NK-92 (cell line): ENCODE results near the gene SNPH.
"Not testable (repeated sequence)": the region's sequence is repeated elsewhere in the genome, so short reads cannot be mapped to it uniquely, and the experiment has no call there.

Experiments
- DNase-seq: peaks from one replicate; lab custom pipeline; 2025; ENCODE audit not compliant: unreplicated experiment; lab: John Stamatoyannopoulos, UW

The SNPH gene, protein sequence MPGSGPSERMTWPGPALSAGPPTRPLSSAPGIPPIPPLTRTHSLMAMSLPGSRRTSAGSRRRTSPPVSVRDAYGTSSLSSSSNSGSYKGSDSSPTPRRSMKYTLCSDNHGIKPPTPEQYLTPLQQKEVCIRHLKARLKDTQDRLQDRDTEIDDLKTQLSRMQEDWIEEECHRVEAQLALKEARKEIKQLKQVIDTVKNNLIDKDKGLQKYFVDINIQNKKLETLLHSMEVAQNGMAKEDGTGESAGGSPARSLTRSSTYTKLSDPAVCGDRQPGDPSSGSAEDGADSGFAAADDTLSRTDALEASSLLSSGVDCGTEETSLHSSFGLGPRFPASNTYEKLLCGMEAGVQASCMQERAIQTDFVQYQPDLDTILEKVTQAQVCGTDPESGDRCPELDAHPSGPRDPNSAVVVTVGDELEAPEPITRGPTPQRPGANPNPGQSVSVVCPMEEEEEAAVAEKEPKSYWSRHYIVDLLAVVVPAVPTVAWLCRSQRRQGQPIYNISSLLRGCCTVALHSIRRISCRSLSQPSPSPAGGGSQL

DNA sequence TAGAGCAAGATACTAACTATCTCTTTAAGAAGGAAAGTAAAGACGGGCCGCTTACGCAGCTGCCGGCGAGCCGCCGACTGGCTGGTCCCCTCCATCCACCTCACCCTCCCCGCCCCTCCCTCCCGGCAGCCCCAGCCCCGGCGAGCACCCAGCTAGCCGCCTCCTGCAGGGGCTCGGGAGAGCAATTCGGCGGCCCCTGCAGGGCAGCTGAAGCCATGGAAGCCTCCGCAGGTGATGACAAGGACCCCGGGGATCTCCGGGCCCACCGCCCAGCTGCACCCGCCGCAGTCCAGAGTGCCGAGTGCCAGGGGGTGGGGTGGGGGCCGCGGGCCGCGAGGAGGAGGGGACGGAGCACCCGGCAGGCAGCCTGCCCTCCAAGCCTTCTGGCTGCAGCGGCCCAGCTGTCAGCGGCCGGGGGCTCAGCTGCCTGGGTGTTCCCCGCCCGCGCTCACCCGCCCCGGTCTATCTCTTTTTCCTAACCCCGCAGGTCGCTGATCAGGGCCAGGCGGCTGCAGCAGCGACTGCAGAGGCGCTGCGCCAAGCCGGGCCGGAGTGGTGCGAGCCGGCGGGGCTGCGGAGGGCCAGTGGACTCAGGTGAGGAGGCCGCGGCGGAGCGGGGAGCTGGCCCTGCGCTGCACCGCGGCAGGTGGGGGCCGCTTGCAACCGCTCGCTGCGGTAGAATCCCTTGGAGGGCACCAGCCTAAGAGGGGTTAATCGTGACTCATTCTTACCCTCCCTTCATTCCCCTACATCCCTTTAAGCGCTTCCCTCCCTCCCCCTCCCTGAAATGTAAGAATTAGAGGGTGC is at the start of gene SNPH:
SNPH (plus strand) TSS at position 128 of the 807 bp plus-strand sequence. CDS start 29,946 bp downstream, outside the sequence.
- no peak for DNase-seq

DNA sequence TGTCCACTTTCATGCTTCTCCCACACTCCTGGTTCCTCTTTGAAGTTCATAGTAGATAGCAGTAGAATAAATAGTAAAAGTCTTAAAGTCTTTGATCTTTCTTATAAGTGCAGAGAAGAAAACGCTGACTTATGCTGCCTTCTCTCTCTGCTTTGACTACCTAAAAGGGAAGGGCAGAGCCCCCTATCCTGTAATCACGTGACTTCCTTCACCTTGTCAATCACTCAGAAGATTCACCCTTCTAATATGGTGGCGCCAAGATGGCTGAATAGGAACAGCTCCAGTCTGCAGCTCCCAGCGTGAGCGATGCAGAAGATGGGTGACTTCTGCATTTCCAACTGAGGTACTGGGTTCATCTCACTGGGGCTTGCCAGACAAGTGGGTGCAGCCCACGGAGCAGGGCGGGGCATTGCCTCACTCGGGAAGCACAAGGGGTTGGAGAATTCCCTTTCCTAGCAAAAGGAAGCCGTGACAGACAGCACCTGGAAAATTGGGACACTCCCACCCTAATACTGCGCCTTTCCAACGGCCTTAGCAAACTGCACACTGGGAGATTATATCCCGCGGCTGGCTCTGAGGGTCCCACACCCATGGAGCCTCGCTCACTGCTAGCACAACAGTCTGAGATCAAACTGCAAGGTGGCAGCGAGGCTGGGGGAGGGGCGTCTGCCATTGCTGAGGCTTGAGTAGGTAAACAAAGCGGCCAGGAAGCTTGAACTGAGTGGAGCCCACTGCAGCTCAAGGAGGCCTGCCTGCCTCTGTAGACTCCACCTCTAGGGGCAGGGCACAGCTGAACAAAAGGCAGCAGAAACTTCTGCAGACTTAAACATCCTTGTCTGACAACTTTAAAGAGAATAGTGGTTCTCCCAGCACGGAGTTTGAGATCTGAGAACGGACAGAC is 49.3 kb upstream of the SNPH start:
- DNase-seq, result not testable (repeated sequence)

DNA sequence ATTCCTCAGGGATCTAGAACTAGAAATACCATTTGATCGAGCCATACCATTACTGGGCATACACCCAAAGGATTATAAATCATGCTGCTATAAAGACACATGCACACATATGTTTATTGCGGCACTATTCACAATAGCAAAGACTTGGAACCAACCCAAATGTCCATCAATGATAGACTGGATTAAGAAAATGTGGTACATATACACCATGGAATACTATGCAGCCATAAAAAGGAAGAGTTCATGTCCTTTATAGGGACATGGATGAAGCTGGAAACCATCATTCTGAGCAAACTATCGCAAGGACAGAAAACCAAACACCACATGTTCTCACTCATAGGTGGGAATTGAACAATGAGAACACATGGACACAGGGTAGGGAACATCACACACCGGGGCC is 43.3 kb upstream of the SNPH start:
- not testable (repeated sequence) for DNase-seq

DNA sequence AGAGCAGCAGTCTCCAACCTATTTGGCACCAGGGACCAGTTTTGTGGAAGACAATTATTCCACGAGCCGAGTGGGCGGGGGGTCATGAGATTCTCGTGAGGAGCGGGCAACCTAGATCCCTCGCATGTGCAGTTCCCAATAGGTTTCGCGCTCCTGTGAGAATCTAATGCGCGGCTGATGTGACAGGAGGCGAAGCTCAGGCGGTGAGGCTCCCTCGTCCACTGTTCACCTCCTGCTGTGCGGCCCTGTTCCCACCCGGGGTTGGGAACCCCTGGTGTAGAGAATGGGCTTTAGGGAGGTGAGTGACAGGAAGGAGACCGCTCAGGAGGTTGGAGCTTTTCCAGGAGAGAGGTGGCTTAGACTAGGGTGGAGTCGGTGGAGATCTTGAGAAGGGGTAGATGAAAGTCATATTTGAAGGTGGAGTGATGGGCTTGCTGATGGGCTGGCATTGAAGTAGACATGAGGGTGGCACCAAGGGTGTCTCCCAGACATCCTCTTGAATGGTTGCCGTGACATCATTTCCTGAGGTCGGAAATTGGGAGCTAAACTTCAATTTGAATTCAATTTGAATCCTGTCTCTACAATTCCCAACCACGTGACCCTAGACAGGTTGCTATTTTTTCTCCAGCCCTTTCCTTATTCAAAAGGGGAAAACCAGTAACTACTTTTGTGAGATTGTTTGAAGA is 41.7 kb upstream of the SNPH start:
- no peak for DNase-seq

DNA sequence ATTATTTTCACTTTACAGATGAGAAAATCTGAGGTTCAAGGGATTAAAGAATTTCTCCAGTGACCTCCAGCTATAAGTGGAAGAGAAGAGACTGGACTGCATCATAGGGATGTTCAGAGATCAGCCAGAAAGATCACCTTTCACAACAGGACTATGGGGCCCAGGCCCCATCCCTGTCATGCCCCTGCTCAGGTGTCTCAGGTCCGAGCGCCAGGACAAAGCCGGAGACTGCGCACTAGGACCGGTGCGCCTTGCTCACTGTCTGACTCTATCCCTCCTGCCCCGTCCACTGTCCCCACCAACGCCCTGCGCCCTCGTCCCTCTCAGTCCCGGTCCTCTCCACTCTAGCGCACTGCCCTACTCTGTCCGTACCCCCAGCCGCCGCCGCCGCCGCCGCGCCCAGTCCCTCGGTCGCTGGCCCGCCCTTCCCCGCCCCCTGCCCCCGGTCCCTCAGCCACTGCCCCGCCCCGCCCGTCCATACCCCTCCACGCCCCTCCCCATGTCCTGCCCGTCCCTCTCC is 40.8 kb upstream of the SNPH start:
- no peak for DNase-seq

DNA sequence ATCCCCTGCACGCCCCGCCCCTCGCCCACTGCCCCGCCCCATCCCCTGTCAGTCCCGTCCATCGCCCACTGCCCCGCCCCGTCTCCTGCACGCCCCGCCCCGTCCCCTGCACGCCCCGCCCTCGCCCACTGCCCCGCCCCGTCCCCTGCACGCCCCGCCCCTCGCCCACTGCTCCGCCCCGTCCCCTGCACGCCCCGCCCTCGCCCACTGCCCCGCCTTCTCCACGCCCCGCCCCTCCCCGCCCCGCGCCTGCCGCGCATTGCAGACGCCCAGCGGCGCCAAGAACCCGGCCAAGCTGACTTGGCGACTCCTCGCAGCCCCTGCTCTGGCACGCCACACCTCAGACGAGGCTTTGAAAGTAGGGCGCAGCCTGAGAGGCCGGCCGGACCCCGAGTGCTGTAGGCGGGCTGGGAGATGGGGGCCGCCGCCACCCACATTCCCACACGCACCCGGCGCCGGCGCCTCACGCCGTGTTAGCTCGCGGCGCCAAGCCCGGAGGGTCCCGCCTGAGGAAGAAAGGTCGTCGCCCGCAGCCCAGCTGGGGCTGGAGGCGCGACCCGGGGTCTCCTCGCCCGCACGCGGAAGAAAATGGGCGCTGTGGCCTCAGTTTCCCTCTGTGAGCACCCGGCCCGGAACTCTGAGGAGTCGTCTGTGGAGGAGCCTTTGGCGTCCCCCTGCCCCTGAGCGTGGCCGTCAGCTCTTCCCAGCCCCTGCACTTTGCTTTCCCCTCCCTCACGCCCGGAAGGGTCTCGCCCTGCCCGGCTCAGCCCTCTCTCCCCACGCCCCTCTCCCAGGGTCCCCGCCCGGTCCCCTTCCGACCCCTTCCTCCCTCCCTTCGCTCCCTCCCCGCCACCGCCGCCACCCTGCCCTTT is 40.1 kb upstream of the SNPH start, which contains the start of gene RAD21L1:
RAD21L1 (plus strand) TSS at position 262 of the 872 bp plus-strand sequence. CDS start 2,410 bp downstream, outside the sequence.
- DNase-seq, result peak; percentile 20

DNA sequence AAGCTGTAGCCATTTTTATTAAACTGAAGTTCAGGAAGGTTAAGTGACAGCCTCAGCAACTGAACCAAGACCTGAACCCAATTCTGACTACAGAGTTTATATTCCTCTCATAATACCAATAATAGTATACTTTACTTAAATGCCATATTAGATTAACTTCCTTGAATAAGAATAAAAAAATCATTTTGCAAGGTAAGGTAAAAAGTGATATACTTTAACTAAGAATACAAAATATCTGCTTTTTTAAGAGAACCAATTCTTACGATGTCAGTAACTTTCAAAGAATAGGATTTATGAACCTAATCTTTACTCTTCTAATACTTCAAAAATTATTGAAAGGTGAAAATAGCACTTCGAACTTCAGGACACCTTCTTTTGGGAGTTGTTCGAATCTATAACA is 36.6 kb upstream of the SNPH start:
- DNase-seq, result no peak

DNA sequence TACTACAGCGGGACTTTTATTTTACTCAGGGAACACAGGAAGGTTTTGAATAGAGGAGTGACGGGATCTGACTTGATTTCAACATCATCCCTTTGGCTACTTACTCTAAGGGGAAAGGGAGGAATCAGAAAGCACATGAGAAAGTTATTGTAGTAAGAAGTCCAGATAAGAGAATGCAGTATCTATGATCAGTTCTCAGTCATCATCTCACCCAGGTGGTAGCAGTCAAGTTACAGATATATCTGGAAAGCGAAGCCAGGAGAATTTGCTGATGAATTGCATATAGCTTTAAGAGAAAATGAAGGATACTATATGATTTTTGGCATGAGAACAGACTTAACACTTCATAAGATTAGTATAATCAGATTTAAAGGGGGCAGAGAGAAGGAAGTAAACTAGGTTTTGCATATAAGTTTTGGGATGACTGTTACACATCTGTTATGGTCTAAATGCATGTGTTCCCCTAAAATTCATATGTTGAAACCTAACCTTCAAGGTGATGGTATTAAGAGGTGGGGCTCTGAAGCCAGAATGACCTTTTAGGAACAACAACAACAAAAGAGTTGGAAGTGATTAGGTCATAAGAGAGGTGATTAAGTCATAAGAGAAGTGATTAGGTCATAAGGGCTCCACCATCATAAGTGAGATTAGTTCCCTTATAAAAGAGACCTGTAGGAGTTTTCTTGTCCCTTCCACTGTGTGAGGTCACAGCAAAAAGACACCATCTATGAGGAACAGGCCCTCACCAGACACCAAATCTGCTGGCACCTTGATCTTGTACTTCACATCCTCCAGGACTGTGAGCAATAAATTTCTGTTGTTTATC is 33.6 kb upstream of the SNPH start:
- DNase-seq, result no peak

DNA sequence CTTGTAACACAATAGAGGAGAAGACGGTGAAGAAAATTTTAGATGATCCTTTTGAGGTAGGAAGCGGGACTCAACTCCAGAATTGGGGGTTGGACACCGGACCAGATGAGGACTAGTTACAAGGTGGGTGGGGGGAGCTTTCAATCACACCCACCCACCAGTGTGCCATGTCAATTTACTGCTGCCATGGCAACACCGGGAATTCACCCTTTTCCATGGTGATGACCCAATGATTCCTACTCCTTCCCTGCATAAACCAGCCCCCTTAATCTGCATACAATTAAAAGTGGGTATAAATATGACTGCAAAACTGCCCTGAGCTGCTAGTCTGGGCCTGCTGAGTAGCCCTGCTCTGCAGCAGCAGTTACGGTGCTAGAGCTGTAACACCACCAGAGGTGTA is 25.5 kb upstream of the SNPH start:
- no peak for DNase-seq

DNA sequence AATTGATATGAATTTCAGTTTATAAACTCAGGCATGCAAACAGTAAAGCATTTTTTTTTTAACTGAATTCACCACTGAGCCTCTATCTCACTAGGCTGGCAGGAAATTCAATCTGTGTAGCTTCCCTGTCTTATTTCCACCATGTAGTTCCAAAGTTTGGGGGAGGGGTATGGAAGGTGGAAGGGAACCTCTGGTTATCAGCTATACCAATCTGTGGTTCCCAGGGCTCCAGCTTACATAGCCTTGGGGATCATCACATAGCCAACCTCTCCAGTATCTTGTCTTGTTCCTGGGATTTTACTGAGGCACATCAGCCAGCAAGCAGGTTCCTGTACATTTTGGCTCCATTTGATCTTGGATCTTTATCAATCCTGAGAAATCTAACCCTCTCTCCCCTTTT is 24.6 kb upstream of the SNPH start:
- DNase-seq, result no peak

DNA sequence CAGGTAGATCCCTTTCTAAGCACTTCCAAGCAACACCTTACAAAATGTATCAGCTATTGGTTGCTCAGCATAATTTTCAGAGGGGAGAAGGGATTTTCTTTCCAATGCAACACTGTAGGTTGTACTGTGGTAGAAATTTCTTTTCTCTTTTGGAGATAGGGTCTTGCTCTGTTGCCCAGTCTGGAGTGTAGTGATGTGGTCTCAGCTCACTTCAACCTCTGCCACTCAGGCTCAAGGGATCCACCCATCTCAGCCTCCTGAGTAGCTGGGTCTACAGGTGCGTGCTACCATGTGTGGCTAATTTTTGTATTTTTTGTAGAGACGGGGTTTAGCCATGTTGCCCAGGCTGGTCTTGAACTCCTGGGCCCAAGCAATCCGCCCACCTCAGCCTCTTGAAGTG is 24.0 kb upstream of the SNPH start:
- no peak for DNase-seq

DNA sequence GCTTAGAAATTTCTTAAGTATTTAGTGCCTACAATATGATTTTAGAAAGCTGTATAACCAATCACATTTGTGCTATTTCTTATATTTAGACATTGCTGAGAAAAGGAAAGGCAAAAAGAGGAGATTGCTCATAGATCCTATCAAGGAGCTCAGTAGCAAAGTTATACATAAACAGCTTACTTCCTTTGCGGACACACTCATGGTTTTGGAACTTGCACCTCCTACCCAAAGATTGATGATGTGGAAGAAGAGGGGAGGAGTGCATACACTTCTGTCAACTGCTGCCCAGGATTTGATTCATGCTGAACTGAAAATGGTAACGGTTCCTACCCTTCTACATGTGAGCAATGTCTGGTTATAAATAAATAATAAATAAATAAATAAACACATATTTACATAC is 23.6 kb upstream of the SNPH start:
- no peak for DNase-seq

DNA sequence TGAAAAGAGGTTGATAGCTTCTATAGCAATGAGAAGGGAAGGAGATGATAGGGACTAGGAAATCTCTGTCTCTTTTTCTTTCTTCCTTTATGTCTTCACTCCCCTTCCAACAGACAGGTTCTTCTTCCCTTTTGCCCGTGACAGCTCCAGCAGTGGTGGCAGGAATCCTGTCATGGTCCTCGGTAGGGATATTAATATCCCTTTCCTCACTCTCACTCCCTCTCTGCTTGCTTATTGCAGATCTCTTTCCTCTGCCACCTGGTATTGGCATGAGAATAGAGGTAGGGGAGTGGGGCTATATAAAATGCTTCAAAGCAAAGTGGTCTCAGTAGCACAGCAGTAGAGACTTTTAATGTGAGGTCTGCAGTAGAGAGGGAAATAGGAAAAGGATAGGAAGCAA is 20.5 kb upstream of the SNPH start:
- DNase-seq, result no peak

DNA sequence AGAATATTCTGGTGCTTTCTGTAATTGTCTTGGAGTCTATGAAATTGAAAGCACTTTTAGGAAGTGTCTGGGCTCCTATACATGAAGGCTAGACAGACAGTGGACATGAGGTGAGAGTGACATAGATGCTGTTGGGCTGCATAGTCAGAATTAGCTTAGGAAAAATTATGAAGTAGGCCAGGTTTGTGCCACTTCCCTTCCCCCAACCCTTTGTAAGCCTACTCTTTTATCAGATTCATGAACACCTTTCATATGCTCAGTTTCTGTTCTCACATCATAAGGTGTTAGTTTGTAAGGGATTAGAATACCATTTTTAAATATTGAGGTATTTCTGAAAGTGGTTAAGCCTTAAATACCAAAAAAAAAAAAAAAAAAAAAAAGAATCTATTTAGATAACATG is 18.4 kb upstream of the SNPH start:
- no peak for DNase-seq

DNA sequence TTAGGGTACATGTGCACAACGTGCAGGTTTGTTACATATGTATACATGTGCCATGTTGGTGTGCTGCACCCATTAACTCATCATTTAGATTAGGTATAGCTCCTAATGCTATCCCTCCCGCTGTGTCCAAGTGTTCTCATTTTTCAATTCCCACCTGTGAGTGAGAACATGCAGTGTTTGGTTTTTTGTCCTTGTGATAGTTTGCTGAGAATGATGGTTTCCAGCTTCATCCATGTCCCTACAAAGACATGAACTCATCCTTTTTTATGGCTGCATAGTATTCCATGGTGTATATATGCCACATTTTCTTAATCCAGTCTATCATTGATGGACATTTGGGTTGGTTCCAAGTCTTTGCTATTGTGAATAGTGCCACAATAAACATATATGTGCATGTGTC is 15.8 kb upstream of the SNPH start:
- DNase-seq, result not testable (repeated sequence)

DNA sequence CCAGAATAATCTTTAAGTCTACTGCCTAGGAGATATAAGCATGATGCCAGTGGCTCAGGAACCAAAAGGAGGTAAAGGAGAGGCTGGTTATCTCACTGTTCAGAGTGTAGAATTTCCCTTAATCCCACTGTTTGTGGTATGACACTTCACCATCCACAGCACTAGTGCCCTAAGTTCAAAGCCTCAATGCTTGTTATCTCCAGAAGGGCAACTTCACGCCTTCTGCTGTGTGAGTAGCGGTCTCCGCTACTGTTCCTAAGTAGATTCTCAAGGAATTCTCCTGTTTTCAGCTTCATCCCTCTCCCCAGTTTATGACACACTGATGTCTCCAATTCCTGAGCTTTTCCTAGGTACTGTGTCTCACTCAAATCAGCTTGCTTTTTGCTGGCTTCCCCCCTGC is 13.7 kb upstream of the SNPH start:
- no peak for DNase-seq

DNA sequence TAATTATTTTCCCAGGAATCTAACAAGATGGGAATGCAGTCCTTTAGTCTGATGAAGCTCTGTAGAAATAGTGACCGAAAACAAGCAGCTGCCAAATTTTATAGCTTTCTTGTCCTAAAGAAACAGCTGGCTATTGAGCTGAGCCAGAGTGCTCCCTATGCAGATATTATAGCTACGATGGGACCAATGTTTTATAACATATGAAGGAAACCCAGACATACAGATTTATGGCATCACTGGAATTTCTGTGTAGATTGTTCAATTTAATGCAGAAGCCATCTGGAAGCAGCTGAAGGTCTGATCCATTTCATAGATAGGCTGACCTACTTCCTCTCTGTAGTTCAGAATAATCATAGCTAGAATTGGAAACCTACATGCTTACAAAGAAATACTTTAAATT is 11.8 kb upstream of the SNPH start:
- no peak for DNase-seq

DNA sequence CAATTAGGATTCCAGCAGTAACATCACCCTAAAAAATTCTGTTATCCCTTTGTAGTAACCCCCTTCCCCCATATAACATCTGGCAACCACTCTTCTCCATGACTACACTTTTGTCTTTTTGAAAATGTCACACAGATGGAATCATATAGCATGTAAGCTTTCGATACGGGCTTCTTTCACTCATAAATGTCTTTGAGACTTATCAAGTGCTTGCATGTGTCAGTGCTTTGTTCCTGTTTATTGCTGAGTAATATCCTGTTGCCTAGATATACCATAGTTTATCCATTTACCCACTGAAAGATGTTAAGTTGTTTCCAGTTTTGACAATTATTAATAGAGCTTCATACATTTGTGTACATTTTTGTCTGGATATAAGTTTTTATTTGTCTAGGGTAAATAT is 10.4 kb upstream of the SNPH start:
- DNase-seq, result no peak
